Measurements from ENCODE around the gene CLIC5.

Gene CLIC5

DNA sequence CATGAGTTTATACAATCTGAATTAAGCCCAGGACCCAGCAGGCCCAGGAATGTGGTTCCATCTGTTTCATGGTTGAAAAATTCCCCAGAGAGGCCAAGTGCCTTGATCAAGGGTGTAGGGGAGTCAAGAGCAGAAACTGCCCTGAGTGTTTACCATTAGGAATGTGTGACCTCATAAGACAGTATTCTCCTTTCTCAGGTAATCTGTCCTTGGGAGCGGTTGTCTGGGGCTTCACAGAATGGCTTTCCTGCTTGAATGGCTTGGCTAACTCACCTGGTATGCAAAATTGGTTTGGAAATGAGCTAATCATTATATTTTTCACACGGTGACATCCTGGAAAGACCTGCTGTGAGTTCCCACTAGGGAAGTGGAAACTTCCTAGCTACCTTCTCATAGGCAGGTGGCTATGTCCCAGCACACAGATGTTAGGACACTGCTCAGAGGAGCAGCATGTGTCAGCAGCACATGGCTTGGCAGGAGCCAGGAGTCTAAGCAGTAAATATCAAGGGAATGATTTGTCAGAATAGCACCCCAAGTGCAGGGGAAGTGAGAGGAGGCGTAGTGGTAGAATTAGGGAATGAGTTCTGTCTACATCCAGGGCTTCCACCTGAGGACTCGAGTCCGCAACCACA, 17.7 kb downstream of the CLIC5 start:
- DNase-seq (ENCODE audit: low read depth) = no peak

DNA sequence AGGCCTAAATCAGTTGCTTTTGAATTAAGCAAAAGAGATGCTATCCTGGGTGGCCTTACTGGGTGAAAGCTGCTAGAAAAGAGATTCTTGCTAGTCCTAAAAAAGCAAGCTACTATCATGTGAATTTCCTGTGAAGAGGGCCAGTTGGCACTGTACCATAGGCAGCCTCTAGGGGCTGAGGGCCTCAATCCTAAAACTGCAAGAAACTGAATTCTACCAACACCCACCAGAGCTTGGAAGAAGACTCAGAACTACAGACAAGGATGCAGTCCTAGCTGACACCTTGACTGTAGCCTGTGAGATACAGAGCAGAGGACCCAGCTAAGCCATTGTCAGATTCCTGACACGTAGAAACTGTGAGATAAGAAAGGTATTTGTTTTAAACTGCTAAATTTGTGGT, 24.5 kb downstream of the CLIC5 start:
- no peak for DNase-seq (ENCODE audit: low read depth)

DNA sequence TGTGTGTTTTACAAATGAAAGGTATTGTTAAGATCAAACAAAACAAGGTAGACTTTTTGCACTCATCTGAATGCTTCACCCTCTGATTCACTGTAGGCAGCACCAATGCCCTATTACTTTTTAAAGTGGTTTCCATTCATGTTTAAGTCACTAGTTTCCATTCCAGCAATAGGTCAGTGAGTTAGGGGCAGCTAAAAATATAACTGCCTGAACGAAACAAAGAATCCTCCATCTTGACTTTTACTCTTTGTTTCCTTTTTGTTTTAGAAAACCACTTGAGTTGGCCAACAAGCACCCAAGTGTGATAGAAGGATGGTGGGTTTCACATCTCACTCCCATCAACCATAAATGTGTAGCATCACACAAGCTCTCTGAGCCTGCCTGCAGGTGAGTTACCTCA, 25.5 kb downstream of the CLIC5 start:
- DNase-seq (ENCODE audit: low read depth) = no peak

DNA sequence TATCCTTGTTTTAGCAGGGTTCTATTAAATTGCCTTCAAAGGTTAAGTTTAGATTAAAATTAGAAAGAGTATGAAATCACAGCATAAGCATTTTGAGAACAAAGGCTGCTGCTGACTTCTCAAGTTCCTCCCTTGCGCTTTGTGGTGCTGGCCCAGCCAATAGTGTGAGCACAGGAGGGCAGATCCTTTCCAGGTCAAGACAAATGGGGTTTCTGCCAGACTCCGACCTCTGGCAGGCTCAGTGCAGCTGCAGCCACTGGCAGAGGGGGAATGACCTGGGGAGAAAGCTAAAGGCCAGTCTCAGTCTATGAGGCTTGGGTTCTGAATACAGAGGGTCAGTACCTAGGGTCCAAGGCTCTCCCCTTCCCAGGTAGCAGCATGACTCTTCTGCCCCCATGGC, 27.0 kb downstream of the CLIC5 start:
- no peak for DNase-seq (ENCODE audit: low read depth)

DNA sequence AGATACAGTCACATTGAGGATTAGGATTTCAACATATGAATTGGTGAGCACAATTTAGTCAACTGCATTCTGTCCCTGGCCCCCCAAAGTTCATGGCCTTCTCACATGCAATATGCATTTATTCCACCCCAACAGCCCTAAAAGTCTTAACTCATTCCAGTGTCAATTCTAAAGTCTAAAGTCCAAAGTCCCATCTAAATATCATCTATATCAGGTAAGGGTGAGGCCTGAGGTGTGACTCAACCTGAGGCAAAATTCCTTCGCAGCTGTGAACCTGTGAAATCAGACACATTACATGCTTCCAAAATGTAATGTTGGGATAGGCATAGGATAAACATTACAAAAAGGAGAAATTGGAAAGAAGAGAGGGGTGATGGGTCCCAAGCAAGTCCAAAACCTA, 27.8 kb downstream of the CLIC5 start:
- no peak for DNase-seq (ENCODE audit: low read depth)

DNA sequence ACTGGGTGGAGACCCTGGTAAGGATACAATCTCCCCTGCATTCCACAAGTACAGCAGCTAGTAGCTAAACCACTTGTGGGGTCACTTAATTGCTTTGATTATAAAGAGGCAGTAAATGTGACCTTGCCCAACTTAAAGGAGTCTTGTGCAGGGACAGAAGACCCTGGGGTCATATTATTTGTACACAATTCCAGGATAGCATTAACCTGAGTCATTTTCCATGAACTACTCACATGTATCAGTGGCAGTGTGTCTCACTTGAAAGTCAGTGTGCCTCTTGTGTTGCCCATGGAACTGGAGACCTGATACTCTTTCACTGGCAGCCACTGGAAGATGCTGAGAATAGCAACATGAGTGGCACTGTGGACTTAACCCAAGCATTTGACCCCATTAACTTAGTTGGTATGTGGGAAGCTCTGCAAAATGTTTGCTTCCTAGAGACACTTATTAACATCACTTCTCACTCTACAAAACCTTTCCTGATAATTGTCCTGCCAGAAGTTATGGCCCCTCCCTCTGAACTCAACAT, 28.9 kb downstream of the CLIC5 start:
- no peak for DNase-seq (ENCODE audit: low read depth)

DNA sequence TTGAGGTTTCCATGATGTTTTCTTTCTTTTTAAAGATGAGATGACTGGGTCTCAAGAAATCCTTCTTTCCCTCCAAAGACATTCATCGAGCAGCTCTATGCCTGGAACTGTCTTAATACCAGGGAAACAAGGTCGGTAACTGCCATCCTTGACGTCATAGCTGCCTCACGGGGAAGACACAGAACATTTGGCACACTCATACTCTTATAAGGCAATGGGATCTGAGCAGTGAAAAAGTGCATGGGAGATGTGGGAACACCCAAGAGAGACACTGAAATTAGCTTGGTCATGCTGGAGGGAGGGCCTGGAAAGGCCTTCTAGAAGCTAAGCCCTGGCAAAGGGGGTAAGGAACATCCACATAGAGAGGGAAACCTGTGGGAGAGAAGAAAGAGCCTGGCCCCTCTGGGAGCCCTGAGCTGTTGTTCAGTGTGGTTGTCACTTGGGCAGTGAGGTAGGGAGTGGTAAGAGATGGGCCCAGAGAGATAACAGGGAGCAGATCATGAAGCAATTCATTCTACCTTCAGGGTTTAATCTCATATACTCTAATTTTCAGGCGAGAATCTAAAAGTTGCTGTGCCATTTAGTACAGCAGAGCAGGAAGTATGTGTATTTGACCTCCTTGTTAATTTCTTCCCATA, 30.8 kb downstream of the CLIC5 start:
- no peak for DNase-seq (ENCODE audit: low read depth)

DNA sequence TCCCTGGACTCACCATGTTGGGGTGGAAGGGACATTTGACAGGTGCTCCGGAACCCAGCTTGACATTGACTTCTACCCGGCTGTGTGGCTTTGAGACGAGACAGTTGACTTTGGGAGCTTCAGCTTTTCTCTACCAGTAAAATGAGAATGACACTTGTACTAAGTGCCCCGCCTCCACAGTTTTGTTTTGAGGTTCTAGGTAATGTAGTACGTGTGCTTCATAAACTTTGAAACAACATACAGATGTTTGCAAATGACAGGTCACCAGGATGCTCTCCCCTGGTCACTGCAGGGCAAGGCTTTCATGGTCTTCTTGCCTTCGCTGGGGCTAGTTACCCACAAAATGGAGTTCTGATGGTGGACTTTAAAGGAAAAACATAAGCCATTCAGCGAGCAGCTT, 31.3 kb downstream of the CLIC5 start:
- DNase-seq (ENCODE audit: low read depth) = no peak

DNA sequence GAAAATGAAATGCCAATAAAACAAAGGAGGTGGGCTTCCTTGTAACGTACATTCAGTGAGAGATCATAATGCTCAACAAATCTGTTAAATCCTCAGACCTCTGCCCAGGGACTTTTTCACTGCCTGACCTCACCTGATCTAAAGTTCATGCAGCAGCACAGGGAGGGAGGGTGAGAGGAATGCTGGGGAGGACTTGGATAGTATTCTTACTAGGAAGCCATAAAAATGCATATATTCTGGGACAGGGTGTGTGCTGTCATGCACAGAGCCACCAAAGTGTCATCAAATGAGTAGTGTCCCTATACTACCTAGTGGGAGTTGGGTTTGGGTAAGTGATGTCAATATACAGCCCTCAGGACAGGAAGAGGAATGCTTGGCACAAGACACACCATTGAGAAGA, 32.6 kb downstream of the CLIC5 start:
- DNase-seq (ENCODE audit: low read depth) = no peak

DNA sequence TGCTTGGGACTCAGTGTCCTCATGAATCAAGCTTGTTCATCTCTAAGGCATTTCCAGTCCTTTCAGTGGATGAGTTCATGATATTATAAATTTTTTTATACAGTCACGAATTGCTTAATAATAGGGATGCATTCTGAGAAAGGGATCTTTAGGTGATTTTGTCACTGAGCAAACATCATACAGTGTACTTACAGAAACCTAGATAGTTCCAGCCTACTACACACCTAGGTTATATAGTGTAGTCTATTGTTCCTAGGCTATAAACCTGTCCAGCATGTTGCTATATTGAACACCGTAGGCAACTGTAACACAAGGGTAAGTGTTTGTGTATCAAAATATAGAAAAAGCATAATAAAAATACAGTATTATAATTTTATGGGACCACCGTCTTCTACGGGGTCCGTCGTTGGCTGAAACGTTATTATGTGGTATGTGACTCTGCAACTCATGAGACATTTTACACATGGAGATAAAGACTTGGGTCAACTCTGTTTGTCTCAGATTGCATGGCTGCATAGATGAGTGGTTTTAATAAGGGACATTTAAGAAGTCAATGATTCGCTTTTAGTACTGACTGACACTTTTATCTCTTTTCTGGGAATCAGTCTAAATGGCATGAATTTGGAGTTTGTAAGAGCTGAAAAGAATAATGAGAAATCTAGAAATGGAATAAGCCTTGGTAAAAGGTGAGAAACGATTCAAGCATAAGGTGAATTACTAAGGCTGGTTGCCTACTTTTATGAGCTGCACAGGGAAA, 33.2 kb downstream of the CLIC5 start:
- no peak for DNase-seq (ENCODE audit: low read depth)

DNA sequence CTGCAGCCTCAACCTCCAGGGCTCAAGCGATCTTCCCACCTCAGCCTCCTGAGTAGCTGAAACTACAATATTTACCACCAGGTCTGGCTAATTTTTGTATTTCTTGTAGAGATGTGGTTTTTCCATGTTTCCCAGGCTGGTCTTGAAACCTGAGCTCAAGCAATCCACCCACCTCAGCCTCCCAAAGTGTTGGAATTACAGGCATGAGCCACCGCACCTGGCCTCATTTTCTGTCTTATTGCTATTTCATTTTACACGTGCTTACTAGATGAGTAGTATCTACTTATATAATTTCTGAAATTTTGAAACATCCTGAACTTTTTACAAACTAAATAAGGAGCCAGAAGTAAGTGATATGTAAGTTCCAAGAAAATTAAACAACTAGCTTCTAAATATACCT, 34.6 kb downstream of the CLIC5 start:
- DNase-seq (ENCODE audit: low read depth) = no peak

DNA sequence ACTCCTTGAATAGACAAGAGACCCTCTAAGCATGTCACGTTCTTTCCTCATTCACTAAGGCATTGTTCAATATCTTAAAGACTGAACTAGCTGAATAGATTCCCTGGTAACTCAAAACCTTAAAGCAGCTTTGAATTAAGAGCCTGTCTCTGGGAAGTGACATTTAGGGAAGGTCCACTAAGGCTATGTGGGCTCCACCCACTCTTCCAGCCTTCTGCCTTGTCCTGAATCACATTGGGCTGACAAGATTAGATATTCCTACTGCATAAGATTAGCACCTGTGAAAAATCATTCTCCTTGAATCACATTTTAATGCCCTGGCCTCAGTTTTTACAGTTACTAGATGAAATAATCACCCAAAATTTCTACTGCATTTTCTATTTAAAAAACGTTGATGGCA, 36.3 kb downstream of the CLIC5 start:
- DNase-seq (ENCODE audit: low read depth) = no peak

DNA sequence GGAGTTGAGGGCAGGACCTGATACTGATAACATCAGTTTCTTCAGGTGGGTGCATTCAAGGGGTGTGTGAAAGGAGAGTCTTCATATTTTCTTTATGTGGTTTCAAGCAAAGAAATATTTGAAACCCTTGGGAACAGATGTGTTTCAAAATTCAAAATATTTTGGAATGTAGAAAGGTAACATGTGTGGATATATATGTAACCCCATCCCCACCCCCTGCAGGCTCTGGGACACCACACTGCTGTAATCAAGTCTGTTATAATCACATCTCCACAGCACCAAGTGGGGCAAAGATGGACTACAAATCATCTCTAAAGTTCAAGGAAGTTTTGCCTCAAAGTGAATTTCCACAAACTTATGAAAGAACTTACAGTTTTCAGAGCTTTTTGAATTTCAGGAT, 41.1 kb downstream of the CLIC5 start:
- DNase-seq (ENCODE audit: low read depth) = no peak

DNA sequence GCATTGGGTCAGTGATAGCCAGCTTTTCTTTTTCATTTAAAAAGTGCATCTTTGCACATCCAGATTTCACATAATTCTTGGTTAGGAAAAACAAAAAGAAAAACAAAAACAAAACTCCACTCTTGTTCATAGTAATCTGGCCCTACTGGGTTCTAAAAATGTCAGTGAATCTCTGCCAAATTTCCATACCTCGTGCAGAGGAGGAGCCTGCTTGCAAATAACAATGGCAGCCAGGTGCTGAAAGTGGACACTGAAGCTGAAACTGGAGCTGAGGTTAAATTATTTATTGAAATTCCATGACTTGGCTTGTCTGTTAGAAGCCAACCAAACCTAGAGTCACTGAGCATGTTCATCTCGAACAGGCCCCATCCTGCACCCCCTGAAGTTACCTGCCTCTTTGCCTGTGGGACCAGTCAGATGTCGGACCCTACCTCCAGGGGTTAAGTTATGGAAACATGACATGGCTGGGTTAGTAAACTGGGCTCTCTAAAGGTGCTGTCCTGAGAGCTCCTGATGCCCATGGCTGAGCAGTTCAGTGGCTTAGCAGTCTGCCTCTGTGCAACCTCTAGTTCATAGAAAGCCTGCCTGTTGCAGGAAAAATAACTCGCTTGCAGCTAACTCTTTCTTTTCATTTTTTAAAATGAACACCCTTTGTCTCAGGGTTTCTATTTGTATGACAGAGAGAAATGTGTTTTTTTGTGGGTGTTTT, 42.7 kb downstream of the CLIC5 start:
- DNase-seq (ENCODE audit: low read depth) = no peak

DNA sequence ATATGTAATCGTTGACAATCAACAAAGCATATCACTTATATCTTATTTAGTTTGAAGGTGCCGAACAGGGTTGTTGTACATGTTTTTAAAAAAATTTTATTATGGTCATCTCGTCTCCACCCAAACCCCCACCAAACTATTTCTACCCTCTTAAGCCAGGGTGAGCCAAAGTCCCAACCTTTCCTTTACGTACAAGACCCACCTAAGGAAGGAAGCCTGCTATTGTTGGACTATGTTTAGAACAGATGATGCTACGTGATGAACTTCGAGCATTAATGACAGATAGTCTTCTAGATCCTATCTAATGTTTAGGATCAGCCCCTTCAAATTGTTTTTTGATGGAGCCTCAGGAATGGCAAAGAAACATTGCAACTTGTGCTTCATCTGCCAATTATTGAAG, 44.4 kb downstream of the CLIC5 start:
- no peak for DNase-seq (ENCODE audit: low read depth)

DNA sequence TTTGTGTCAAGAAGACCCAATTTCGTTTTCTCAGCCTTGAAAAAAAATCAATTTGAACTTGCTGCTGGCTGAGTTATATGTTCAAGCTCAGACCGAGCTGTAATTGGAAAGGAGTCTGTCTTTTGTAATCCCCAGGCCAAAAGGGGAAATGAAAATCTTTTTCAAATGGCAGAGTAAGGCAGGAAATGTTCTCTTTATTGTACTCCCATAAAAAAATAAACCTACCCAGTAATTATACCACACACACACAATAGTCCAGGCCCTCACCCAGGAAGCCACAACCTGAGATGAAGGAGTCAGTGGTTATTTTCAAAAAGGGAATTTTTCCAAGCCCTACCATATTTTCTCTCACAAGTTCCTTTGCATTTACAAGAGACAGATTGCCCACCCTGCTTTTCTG, 45.3 kb downstream of the CLIC5 start:
- DNase-seq (ENCODE audit: low read depth) = no peak

DNA sequence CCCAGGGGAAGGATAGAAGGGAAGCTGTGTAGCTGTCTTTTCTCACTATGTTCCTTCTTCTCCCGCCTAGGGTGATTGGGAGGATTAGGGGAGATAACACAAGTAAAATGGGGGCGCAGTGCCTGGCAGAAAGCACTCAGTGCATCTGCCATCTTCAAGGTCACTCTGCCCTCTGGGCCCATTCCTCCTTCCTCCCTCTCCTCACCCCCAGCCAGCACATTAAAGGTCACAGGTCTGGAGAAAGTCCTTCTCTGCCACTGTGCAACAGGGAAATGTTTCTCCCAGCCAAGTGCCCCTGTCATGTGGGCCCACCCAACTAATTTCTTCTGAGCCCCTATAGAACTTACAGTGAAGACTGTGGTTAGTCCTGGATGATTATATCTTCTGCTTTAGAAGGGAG, 45.8 kb downstream of the CLIC5 start:
- DNase-seq (ENCODE audit: low read depth) = no peak

DNA sequence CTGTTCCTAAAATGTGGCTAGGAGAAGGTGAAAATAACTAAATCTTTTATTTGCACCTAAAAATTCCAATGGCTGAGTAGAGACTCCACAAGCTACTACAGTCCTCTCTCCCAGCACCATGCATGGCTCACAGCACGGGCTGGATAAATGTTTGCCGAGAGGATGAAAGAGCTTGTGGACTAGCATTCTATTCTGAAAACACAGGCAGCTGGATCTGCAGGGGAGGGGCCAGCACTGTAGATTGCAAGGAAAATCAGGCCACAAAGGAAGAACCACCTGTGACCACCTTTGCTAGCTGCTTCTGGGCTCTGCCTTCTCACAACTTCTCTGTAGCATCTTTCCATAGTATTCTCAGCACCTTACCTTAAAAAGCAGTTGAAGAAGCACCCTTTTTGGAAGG, 46.6 kb downstream of the CLIC5 start:
- DNase-seq (ENCODE audit: low read depth) = no peak

DNA sequence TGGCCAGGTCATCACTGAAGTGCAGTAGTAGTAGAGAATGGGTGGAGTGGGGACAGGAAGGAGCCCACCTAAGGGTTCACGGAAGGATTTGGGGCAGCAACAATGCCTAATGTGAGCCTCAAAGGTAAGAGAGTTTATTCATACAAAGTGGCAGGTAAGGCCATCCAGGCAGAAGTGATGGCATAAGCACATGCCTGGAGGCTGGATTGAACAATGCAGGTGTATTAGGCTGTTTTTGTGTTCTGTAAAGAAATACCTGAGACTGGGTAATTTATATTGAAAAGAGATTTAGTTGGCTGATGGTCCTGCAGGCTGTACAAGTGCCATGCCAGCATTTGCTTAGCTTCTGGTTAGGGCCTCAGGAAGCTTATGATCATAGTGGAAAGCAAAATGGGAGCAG, 48.3 kb downstream of the CLIC5 start:
- DNase-seq (ENCODE audit: low read depth) = no peak

DNA sequence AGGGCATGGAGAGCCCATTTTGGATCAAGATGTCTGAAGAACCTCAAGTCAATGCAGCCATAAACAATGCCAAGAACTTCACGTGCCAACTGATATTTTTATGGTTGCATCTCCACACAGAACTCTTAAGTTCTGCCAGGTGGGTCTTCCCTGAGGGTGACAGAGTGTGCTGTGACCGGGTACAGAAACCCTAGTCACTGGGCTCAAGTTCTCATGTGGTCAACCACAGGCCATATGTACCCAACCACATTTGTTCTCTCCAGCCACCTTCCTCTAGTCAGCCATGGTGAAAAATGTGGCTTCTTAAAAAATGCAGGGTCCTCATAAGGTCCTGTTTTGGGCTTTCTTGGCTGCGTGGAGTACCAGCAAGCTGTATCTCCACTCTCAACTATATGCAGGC, 48.9 kb downstream of the CLIC5 start:
- DNase-seq (ENCODE audit: low read depth) = no peak

DNA sequence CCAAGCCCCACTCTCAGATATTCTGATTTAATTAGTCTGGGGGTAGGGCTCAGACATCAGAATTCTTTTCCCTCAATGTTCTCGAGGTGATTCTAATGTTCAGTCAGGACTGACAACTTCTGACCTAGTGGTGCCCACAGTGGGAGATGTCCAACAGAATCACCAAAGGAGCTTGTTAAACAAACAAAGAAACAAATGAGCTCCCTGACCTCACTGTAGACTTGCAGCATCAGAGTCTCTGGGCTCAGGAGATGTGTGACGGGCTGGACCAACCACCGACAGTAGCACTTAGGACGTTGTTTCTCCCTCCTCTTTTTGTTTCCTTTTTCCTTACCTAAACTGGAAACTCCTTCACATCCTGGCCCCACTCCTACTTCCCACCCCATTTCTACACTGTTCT, 49.3 kb downstream of the CLIC5 start:
- no peak for DNase-seq (ENCODE audit: low read depth)

DNA sequence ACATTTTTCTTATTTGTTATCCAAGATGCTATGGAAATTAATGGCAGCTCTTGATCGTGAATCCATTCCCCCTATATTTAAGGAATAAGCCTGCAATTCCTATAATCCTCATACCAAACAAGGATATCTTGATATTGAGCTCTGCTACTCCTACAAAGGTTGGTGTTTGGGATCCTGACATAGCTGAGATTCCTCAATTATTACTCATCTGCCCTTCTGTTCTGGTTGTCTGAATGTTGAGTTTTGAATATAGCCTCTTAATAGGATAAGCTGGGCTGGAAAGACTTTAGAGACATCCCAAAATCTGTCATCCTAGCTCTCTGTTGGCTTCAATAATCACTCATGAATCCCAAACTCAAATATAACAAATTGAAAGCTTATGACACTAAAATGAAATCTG, 49.9 kb downstream of the CLIC5 start:
- peak; percentile 67 for DNase-seq (ENCODE audit: low read depth)

DNA sequence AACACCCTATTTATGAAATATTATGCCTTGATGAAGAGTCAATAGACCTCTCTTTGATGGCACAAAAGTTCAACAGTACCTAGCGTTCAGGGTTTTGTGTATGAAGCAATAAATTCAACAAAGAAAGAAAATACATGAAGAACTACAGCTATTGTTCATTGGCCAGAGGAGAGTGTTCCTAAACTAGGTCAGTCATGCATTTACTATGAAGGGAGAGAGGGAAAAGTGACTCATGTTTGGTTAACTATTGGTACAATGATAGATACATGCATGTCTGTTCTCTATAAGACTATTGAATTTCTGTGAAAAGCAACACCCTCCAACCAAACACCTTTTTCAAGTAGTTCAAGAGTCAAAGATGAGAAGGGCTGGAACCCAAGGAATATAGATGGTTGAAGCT, 50.7 kb downstream of the CLIC5 start:
- DNase-seq (ENCODE audit: low read depth) = peak; percentile 14

All from HS-5 (cell line).